GM23338 (cell line): ENCODE measurements around the gene KDM4C. TPM values are rescaled to one million over a fixed set of nuclear protein-coding genes. Genes with fewer than 3 reads are reported as not detected.

Experiments used
- ATAC-seq: fragments of 200-7000 bp; cut with Tn5 transposase; 3 replicates; pipeline ENCODE4 v1.9.1; 2020
- DNase-seq: peaks from one replicate; pipeline ENCODE4 v3.0.0-alpha.2; 2015; ENCODE audit warnings: low spot score
- H2AFZ ChIP-seq: fragments of 200-600 bp; sonication (generic); 2 replicates; pipeline ENCODE4 v1.8.0; 2016; ENCODE audit warnings: antibody characterized with exemption, mild to moderate bottlenecking, moderate library complexity
- H3F3A ChIP-seq: fragments of 200-600 bp; sonication (generic); replicated peaks from 2 replicates; pipeline ENCODE4 v1.8.0; 2017; ENCODE audit warnings: antibody characterized with exemption, mixed run types, low read depth
- H3K27ac ChIP-seq: fragments of 200-600 bp; sonication (generic); 2 replicates; pipeline ENCODE4 v1.6.1; 2016; ENCODE audit warnings: low read depth
- H3K27me3 ChIP-seq: fragments of 200-600 bp; sonication (generic); 2 replicates; pipeline ENCODE4 v1.8.0; 2016; ENCODE audit warnings: mild to moderate bottlenecking, mixed run types, moderate library complexity; ENCODE audit not compliant: insufficient read depth
- H3K36me3 ChIP-seq: fragments of 200-600 bp; sonication (generic); 2 replicates; pipeline ENCODE4 v1.8.0; 2016; ENCODE audit warnings: mild to moderate bottlenecking; ENCODE audit not compliant: insufficient read depth
- H3K4me1 ChIP-seq: fragments of 200-600 bp; sonication (generic); 2 replicates; pipeline ENCODE4 v1.8.0; 2016; ENCODE audit warnings: mild to moderate bottlenecking, moderate library complexity; ENCODE audit not compliant: insufficient read depth
- H3K4me2 ChIP-seq: fragments of 200-600 bp; sonication (generic); 2 replicates; pipeline ENCODE4 v1.7.1; 2017; ENCODE audit warnings: mixed run types
- H3K4me3 ChIP-seq: fragments of 200-600 bp; sonication (generic); 2 replicates; pipeline ENCODE4 v1.6.1; 2016; ENCODE audit warnings: mixed run types
- H3K79me2 ChIP-seq: fragments of 200-600 bp; sonication (generic); replicated peaks from 2 replicates; pipeline ENCODE4 v1.8.0; 2017; ENCODE audit warnings: mild to moderate bottlenecking; ENCODE audit not compliant: insufficient read depth
- H3K9me2 ChIP-seq: fragments of 200-600 bp; sonication (generic); 2 replicates; pipeline ENCODE4 v1.8.0; 2017; ENCODE audit not compliant: insufficient read depth
- H4K20me1 ChIP-seq: fragments of 200-600 bp; sonication (generic); replicated peaks from 2 replicates; pipeline ENCODE4 v1.8.0; 2017; ENCODE audit warnings: mild to moderate bottlenecking; ENCODE audit not compliant: insufficient read depth
- H3K27ac Mint-ChIP-seq: 2 replicates; pipeline ENCODE4 v1.8.0; 2020; ENCODE audit warnings: inconsistent platforms, mild to moderate bottlenecking, moderate library complexity, mixed read lengths
- H3K27me3 Mint-ChIP-seq: 3 replicates; pipeline ENCODE4 v1.8.0; 2022; ENCODE audit warnings: low read depth, mild to moderate bottlenecking, moderate library complexity, mixed read lengths, inconsistent platforms; ENCODE audit not compliant: insufficient read depth, poor library complexity
- H3K36me3 Mint-ChIP-seq: 3 replicates; pipeline ENCODE4 v1.8.0; 2021; ENCODE audit warnings: low read depth, mild to moderate bottlenecking, inconsistent platforms, moderate library complexity, mixed read lengths
- H3K4me1 Mint-ChIP-seq: 3 replicates; pipeline ENCODE4 v1.8.0; 2020; ENCODE audit warnings: mild to moderate bottlenecking, inconsistent platforms, mixed read lengths
- H3K4me3 Mint-ChIP-seq: 3 replicates; pipeline ENCODE4 v1.8.0; 2021; ENCODE audit warnings: moderate library complexity, mild to moderate bottlenecking, inconsistent platforms, mixed read lengths
- H3K9me3 Mint-ChIP-seq: 3 replicates; pipeline ENCODE4 v1.8.0; 2020; ENCODE audit warnings: moderate library complexity, mild to moderate bottlenecking, inconsistent platforms, mixed read lengths
- ETS1 ChIP-seq: IDR thresholded peaks from 2 replicates; pipeline ENCODE4 v1.6.1; 2016; ENCODE audit warnings: antibody characterized with exemption
- NANOG ChIP-seq: IDR thresholded peaks from 2 replicates; pipeline ENCODE4 v1.6.1; 2016; ENCODE audit warnings: antibody characterized with exemption, borderline replicate concordance
- REST ChIP-seq: IDR thresholded peaks from one replicate; pipeline ENCODE4 v1.6.1; 2018; ENCODE audit warnings: antibody characterized with exemption; ENCODE audit not compliant: unreplicated experiment
- STAT1 ChIP-seq: IDR thresholded peaks from one replicate; pipeline ENCODE4 v1.6.1; 2016; ENCODE audit warnings: antibody characterized with exemption; ENCODE audit not compliant: unreplicated experiment
- ZNF114 ChIP-seq: fragments of 250-450 bp; sonication (Bioruptor Pico); IDR thresholded peaks from 2 replicates; pipeline ENCODE4 v1.5.0; 2020; ENCODE audit warnings: mild to moderate bottlenecking, moderate library complexity
- ZNF462 ChIP-seq: fragments of 250-450 bp; sonication (Bioruptor Pico); IDR thresholded peaks from 2 replicates; pipeline ENCODE4 v1.5.0; 2020; ENCODE audit warnings: mild to moderate bottlenecking, moderate library complexity
- polyA plus RNA-seq: library from polyadenylated mRNA; unstranded; fragments of >200 nt; fragmentation: Nextera tagmentation; extraction: Ambion mirVana; gene quantifications from 2 replicates; pipeline ENCODE4 v1.2.1, GENCODE V29; 2016
- total RNA-seq: library from RNA; depleted of rRNA; stranded (reverse); fragments of >200 nt; shearing (Covaris generic); gene quantifications from 2 replicates; pipeline ENCODE4 v1.2.3, GENCODE V29; 2014

Gene KDM4C
- total and polyA plus RNA-seq, 2 experiments from 2014 or later: 12.0 to 43.8 TPM

- Histone ChIP-seq H3K4me1 (peaks cover 62% of the 10 kb centered on the region), H3F3A (peaks cover 6% of the 10 kb centered on the region), H3K4me2 (peak overlapping the region; percentile 60; the same call in 1 of the 2 replicates), H3K9me2 (no peaks in the 10 kb centered on the region), H3K27ac (peak overlapping the region; percentile 91), H3K4me3 (peak overlapping the region; percentile 23), H3K79me2 (peaks cover 93% of the 10 kb centered on the region), H3K36me3 (no peaks in the 10 kb centered on the region), H4K20me1 (no peaks in the 10 kb centered on the region), H2AFZ (no peak overlapping the region), H3K27me3 (no peaks in the 10 kb centered on the region)
- Mint-ChIP-seq H3K27me3 (peaks cover 9% of the 10 kb centered on the region), H3K27ac (peak overlapping the region; percentile 86), H3K36me3 (peaks cover 5% of the 10 kb centered on the region; the same call in 2 of the 3 replicates), H3K9me3 (no peaks in the 10 kb centered on the region), H3K4me1 (peaks cover 54% of the 10 kb centered on the region), H3K4me3 (peak overlapping the region; percentile 45)
- DNase-seq (no peak), ATAC-seq (peak; percentile 54; the same call in 2 of the 3 replicates)
- no peak for TF ChIP-seq REST
- no peak for TF ChIP-seq ZNF114 (CRISPR knock-in tag)
- no peak for TF ChIP-seq STAT1
- TF ChIP-seq ETS1: no peak
- TF ChIP-seq ZNF462 (CRISPR knock-in tag): no peak
- TF ChIP-seq NANOG: peak; percentile 82; the same call in 1 of the 2 replicates
These were observed 7.6 kb downstream of the KDM4C start for GRCh38 chr9:6765396-6765795.
